Measurements from ENCODE around the gene IGSF21. TPM values are rescaled to one million over a fixed set of nuclear protein-coding genes. Genes with fewer than 3 reads are reported as not detected.

Gene IGSF21
- total and polyA plus RNA-seq, 2 donors (not counting 3 experiments of a cell fraction or from before 2014, with no cell fraction given), result not detected

DNA sequence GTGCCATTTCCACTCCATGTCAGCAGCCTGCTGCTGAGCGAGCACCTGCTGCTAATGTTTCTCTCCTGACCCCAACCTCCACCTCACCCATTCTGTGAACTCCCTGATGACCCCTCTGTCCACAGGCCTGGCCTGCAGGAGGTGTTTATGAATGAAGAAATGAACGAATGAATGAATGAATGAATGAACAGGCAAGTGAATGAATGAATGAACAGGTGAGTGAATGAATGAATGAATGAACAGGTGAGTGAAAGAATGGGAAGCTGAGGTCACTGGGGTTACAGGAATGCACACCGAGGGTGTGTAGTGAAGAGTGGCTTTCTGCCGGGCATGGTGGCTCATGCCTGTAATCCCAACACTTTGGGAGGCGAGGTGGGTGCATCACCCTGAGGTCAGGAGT lies 173.4 kb downstream of the IGSF21 start:
- Histone ChIP-seq H4K20me1 (replicated peaks; ENCODE audit: control insufficient read depth, extremely low read depth, insufficient read depth, low read length) (no peaks in the 10 kb centered on the region), H3K4me1 (ENCODE audit: control insufficient read depth, extremely low read depth, insufficient read depth, low read length) (no peaks in the 10 kb centered on the region), H3K4me3 (replicated peaks in 1 of 3; ENCODE audit: insufficient read depth in 1 of 3, low read depth in 1 of 3, low read length in 3 of 3) (no peak overlapping the region), H2AFZ (ENCODE audit: low read depth, low read length) (no peak overlapping the region), H3K36me3 (ENCODE audit: control insufficient read depth in 2 of 2, extremely low read depth in 1 of 2, insufficient read depth in 2 of 2, low read length in 2 of 2) (no peaks in the 10 kb centered on the region), H3K27me3 (ENCODE audit: control insufficient read depth in 2 of 2, insufficient read depth in 2 of 2, low read length in 2 of 2) (no peaks in the 10 kb centered on the region), H3K9me1 (replicated peaks; ENCODE audit: control insufficient read depth, extremely low read depth, insufficient read depth, low read length) (no peaks in the 10 kb centered on the region), H3K79me2 (ENCODE audit: control insufficient read depth, insufficient read depth, low read length) (no peaks in the 10 kb centered on the region), H3K27ac (ENCODE audit: insufficient read depth, low read depth, low read length) (no peak overlapping the region), H3K9ac (replicated peaks; ENCODE audit: extremely low read depth, insufficient read depth, low read length) (no peak overlapping the region), H3K9me3 (replicated peaks; ENCODE audit: control insufficient read depth, insufficient read depth, low read length) (peaks cover 1% of the 10 kb centered on the region), H3K4me2 (ENCODE audit: insufficient read depth, low read length) (no peak overlapping the region)
- DNase-seq (ENCODE audit: low read depth, low spot score) (no peak), FAIRE-seq (no peak)
- no TSS peak for BruUV-seq (replicated peaks)
- ChIA-PET POLR2A (no interaction called here), CTCF (no interaction called here)
- TF ChIP-seq GATA2 (IDR thresholded peaks at IDR 0.05; ENCODE audit: insufficient read depth, insufficient read length, low read depth, low read length), result no peak
- no peak for TF ChIP-seq EZH2 (IDR thresholded peaks at IDR 0.05; ENCODE audit: borderline replicate concordance, low read depth, low read length, severe bottlenecking)
- TF ChIP-seq FOS (IDR thresholded peaks at IDR 0.05; ENCODE audit: borderline replicate concordance, insufficient read depth, low read length), result no peak
- TF ChIP-seq POLR2AphosphoS5 (IDR thresholded peaks at IDR 0.05; ENCODE audit: insufficient read depth, low read depth, low read length), result no peak
- TF ChIP-seq MYC (IDR thresholded peaks at IDR 0.05; ENCODE audit: low read depth, low read length), result no peak
- no peak for TF ChIP-seq JUN (IDR thresholded peaks at IDR 0.05; ENCODE audit: borderline replicate concordance, insufficient read depth, insufficient read length, low read depth)
- TF ChIP-seq POLR2A (IDR thresholded peaks at IDR 0.05; ENCODE audit: low read depth, low read length), result no peak
- TF ChIP-seq, protein P1, sequence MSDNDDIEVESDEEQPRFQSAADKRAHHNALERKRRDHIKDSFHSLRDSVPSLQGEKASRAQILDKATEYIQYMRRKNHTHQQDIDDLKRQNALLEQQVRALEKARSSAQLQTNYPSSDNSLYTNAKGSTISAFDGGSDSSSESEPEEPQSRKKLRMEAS (IDR thresholded peaks at IDR 0.05; ENCODE audit: insufficient read depth, insufficient read length), result no peak
- TF ChIP-seq, protein P2, sequence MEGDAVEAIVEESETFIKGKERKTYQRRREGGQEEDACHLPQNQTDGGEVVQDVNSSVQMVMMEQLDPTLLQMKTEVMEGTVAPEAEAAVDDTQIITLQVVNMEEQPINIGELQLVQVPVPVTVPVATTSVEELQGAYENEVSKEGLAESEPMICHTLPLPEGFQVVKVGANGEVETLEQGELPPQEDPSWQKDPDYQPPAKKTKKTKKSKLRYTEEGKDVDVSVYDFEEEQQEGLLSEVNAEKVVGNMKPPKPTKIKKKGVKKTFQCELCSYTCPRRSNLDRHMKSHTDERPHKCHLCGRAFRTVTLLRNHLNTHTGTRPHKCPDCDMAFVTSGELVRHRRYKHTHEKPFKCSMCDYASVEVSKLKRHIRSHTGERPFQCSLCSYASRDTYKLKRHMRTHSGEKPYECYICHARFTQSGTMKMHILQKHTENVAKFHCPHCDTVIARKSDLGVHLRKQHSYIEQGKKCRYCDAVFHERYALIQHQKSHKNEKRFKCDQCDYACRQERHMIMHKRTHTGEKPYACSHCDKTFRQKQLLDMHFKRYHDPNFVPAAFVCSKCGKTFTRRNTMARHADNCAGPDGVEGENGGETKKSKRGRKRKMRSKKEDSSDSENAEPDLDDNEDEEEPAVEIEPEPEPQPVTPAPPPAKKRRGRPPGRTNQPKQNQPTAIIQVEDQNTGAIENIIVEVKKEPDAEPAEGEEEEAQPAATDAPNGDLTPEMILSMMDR (IDR thresholded peaks at IDR 0.05; ENCODE audit: extremely low read depth in 1 of 2, insufficient read depth in 1 of 2, low read depth in 1 of 2, low read length in 2 of 2), result no peak
- intact Hi-C loops (cut with micrococcal nuclease) (no loop called here), dilution Hi-C loops (cut with MboI; ENCODE audit: extremely low pct_ligation_motif_present, low sequenced_read_pairs) (no loop called here)
